HEK293 (cell line): Measurements from ENCODE around the gene TBC1D17.

Experiments used
- CTCF ChIA-PET: fragments of 350-600 bp; formaldehyde crosslinking; extraction: SDS; loops from one replicate; lab custom pipeline; 2021; ENCODE audit warnings: antibody characterized with exemption; lab: Yijun Ruan, JAX
- POLR2A ChIA-PET: fragments of 300-600 bp; formaldehyde crosslinking; extraction: SDS; loops from one replicate; lab custom pipeline; 2020; ENCODE audit warnings: antibody characterized with exemption, inconsistent platforms; lab: Yijun Ruan, JAX
- H3K27ac ChIP-seq: fragments of 200-500 bp; sonication (Bioruptor generic); 2 replicates; pipeline ENCODE4 v1.5.1; 2014; ENCODE audit warnings: low read depth, low read length, control low read depth, inconsistent platforms; ENCODE audit errors: extremely low read depth
- H3K36me3 ChIP-seq, 2 experiments: fragments of 200-500 bp in 1 of 2; sonication (Bioruptor generic) in 1 of 2; 1 replicate in 1 of 2; 2 replicates in 1 of 2; pipeline ENCODE4 v1.5.1; 2014 to 2017; ENCODE audit warnings: inconsistent platforms in 2 of 2, low read length in 2 of 2; ENCODE audit not compliant: control insufficient read depth in 2 of 2, insufficient read depth in 1 of 2
- H3K4me1 ChIP-seq: fragments of 200-500 bp; sonication (Bioruptor generic); 2 replicates; pipeline ENCODE4 v1.5.1; 2014; ENCODE audit warnings: mild to moderate bottlenecking, low read length, inconsistent platforms; ENCODE audit not compliant: control insufficient read depth, insufficient read depth
- H3K4me3 ChIP-seq: 2 replicates; pipeline ENCODE4 v1.5.1; 2011; ENCODE audit warnings: low read depth, mild to moderate bottlenecking, control low read depth, low read length, moderate library complexity
- H3K9me3 ChIP-seq: fragments of 200-500 bp; sonication (Bioruptor generic); 2 replicates; pipeline ENCODE4 v1.5.1; 2014; ENCODE audit warnings: low read depth, low read length, inconsistent platforms; ENCODE audit not compliant: control insufficient read depth, insufficient read depth
- BCL11A ChIP-seq: fragments of 450-650 bp; formaldehyde crosslinking; IDR thresholded peaks from 2 replicates; pipeline ENCODE4 v1.5.1; 2016; ENCODE audit warnings: low read depth, missing biosample characterization, missing genetic modification characterization
- GLI4 ChIP-seq: fragments of 450-650 bp; formaldehyde crosslinking; IDR thresholded peaks from 2 replicates; pipeline ENCODE4 v1.5.1; 2016; ENCODE audit warnings: missing biosample characterization, missing genetic modification characterization
- KLF7 ChIP-seq: fragments of 450-650 bp; formaldehyde crosslinking; IDR thresholded peaks from 2 replicates; pipeline ENCODE4 v1.5.1; 2016; ENCODE audit warnings: missing biosample characterization, missing genetic modification characterization, borderline replicate concordance
- MYNN ChIP-seq: fragments of 450-650 bp; formaldehyde crosslinking; IDR thresholded peaks from 2 replicates; pipeline ENCODE4 v1.5.1; 2016; ENCODE audit warnings: missing biosample characterization, missing genetic modification characterization, borderline replicate concordance
- ZBTB10 ChIP-seq: fragments of 450-650 bp; formaldehyde crosslinking; IDR thresholded peaks from 2 replicates; pipeline ENCODE4 v1.5.1; 2016; ENCODE audit warnings: missing biosample characterization, missing genetic modification characterization
- ZBTB20 ChIP-seq: fragments of 450-650 bp; formaldehyde crosslinking; IDR thresholded peaks from 2 replicates; pipeline ENCODE4 v1.5.1; 2016; ENCODE audit warnings: missing biosample characterization, missing genetic modification characterization
- ZBTB6 ChIP-seq: fragments of 450-650 bp; formaldehyde crosslinking; IDR thresholded peaks from 2 replicates; pipeline ENCODE4 v1.5.1; 2017; ENCODE audit warnings: missing biosample characterization, missing genetic modification characterization
- ZEB2 ChIP-seq: fragments of 450-650 bp; formaldehyde crosslinking; IDR thresholded peaks from 2 replicates; pipeline ENCODE4 v1.5.1; 2016; ENCODE audit warnings: missing biosample characterization, missing genetic modification characterization
- ZNF2 ChIP-seq: fragments of 450-650 bp; formaldehyde crosslinking; IDR thresholded peaks from 2 replicates; pipeline ENCODE4 v1.5.1; 2016; ENCODE audit warnings: missing biosample characterization, missing genetic modification characterization
- ZNF202 ChIP-seq: fragments of 450-650 bp; formaldehyde crosslinking; IDR thresholded peaks from 2 replicates; pipeline ENCODE4 v1.5.1; 2016; ENCODE audit warnings: missing biosample characterization, missing genetic modification characterization, borderline replicate concordance
- ZNF223 ChIP-seq: fragments of 450-650 bp; formaldehyde crosslinking; IDR thresholded peaks from 2 replicates; pipeline ENCODE4 v1.5.1; 2016; ENCODE audit warnings: missing biosample characterization, missing genetic modification characterization
- ZNF23 ChIP-seq: fragments of 450-650 bp; formaldehyde crosslinking; IDR thresholded peaks from 2 replicates; pipeline ENCODE4 v1.5.1; 2016; ENCODE audit warnings: missing biosample characterization, missing genetic modification characterization, borderline replicate concordance
- ZNF280C ChIP-seq: fragments of 450-650 bp; formaldehyde crosslinking; IDR thresholded peaks from 2 replicates; pipeline ENCODE4 v1.5.1; 2016; ENCODE audit warnings: missing biosample characterization, missing genetic modification characterization
- ZNF394 ChIP-seq: fragments of 450-650 bp; formaldehyde crosslinking; IDR thresholded peaks from 2 replicates; pipeline ENCODE4 v1.5.1; 2016; ENCODE audit warnings: missing biosample characterization, missing genetic modification characterization, mild to moderate bottlenecking, moderate library complexity, borderline replicate concordance
- ZNF433 ChIP-seq: fragments of 450-650 bp; formaldehyde crosslinking; IDR thresholded peaks from 2 replicates; pipeline ENCODE4 v1.5.1; 2016; ENCODE audit warnings: missing biosample characterization, missing genetic modification characterization, low read depth
- ZNF514 ChIP-seq: fragments of 450-650 bp; formaldehyde crosslinking; IDR thresholded peaks from 2 replicates; pipeline ENCODE4 v1.5.1; 2016; ENCODE audit warnings: missing biosample characterization, missing genetic modification characterization
- ZNF549 ChIP-seq: fragments of 450-650 bp; IDR thresholded peaks from 2 replicates; pipeline ENCODE4 v1.5.1; 2018; ENCODE audit warnings: missing biosample characterization, missing genetic modification characterization, mild to moderate bottlenecking, inconsistent platforms, moderate library complexity
- ZNF571 ChIP-seq: fragments of 450-650 bp; formaldehyde crosslinking; IDR thresholded peaks from 2 replicates; pipeline ENCODE4 v1.5.0; 2017; ENCODE audit warnings: missing biosample characterization, missing genetic modification characterization
- ZNF624 ChIP-seq: fragments of 450-650 bp; formaldehyde crosslinking; IDR thresholded peaks from 2 replicates; pipeline ENCODE4 v1.5.1; 2017; ENCODE audit warnings: missing biosample characterization, missing genetic modification characterization
- ZNF664 ChIP-seq: fragments of 450-650 bp; formaldehyde crosslinking; IDR thresholded peaks from 2 replicates; pipeline ENCODE4 v1.5.1; 2016; ENCODE audit warnings: missing biosample characterization, missing genetic modification characterization
- ZNF704 ChIP-seq: fragments of 450-650 bp; formaldehyde crosslinking; IDR thresholded peaks from 2 replicates; pipeline ENCODE4 v1.5.1; 2016; ENCODE audit warnings: missing biosample characterization, missing genetic modification characterization

The TBC1D17 gene

GRCh38 chr19:49908480-49909420, 31.2 kb downstream of the TBC1D17 start:
- Histone ChIP-seq H3K27ac (0 out of 2 replicates have a peak overlapping the region, but pooled peaks have one; percentile 3), H3K36me3 (peaks cover 41 to 63% of the 10 kb centered on the region in 2 experiments), H3K4me1 (no peaks in the 10 kb centered on the region)
- CTCF ChIA-PET, result interaction anchor here (0.6 kb wide), 1 partner anchor 841 kb away, joined by 3 read pairs; no protein-coding TSS in a partner anchor
- 0 out of 2 replicates have a peak, but pooled peaks have one; percentile 16 for TF ChIP-seq ZNF394 (tag by site-specific recombination)
- no peak for TF ChIP-seq KLF7
- TF ChIP-seq, all 188 proteins: peak for 1
- H3K9me3 ChIP-seq, result no peaks in the 10 kb centered on the region
- no peak overlapping the region for H3K4me3 ChIP-seq
- POLR2A ChIA-PET, result interaction anchor here (1.2 to 2.6 kb wide), 3 partner anchors 11 to 20 kb away, joined by 3 to 14 read pairs (median 3); partner anchors contain the start of genes ATF5 and NUP62

- ChIA-PET POLR2A (interaction anchor here (0.6 to 2.6 kb wide), 2 partner anchors 19 kb away, joined by 4 to 14 read pairs; partner anchors contain the start of genes ATF5 and NUP62), CTCF (interaction anchor here (0.6 to 1.4 kb wide), 2 partner anchors 20 to 28 kb away, joined by 3 to 4 read pairs; no protein-coding TSS in a partner anchor)
- Histone ChIP-seq H3K36me3 (peaks cover 49 to 75% of the 10 kb centered on the region in 2 experiments), H3K4me1 (no peaks in the 10 kb centered on the region), H3K4me3 (no peak overlapping the region), H3K9me3 (no peaks in the 10 kb centered on the region), H3K27ac (no peak overlapping the region)
- TF ChIP-seq ZBTB6 (no peak), ZNF624 (tag by site-specific recombination) (no peak), ZNF23 (no peak), ZEB2 (no peak), ZNF571 (tag by site-specific recombination) (no peak), ZNF514 (tag by site-specific recombination) (no peak), ZBTB10 (no peak)
These were observed 32.7 kb downstream of the TBC1D17 start for GRCh38 chr19:49910179-49910578.

- Histone ChIP-seq H3K36me3 (peaks cover 54 to 84% of the 10 kb centered on the region in 2 experiments), H3K4me3 (no peak overlapping the region), H3K27ac (peak overlapping the region; percentile 34; the same call in 1 of the 2 replicates), H3K9me3 (no peaks in the 10 kb centered on the region), H3K4me1 (no peaks in the 10 kb centered on the region)
- CTCF ChIA-PET, result interaction anchor here (0.6 to 1.4 kb wide), 5 partner anchors 9 to 29 kb away, joined by 3 to 6 read pairs (median 4); partner anchors contain the start of gene NUP62
- POLR2A ChIA-PET, result interaction anchor here (0.9 to 1.8 kb wide), 6 partner anchors 10 to 42 kb away, joined by 4 to 10 read pairs (median 5); partner anchors contain the start of genes AKT1S1, ATF5 and NUP62
- TF ChIP-seq ZNF2 (no peak), MYNN (no peak), ZNF223 (tag by site-specific recombination) (no peak), ZNF571 (tag by site-specific recombination) (no peak), BCL11A (tag by site-specific recombination) (no peak), ZNF202 (tag by site-specific recombination) (no peak), ZNF549 (tag by site-specific recombination) (no peak), GLI4 (tag by site-specific recombination) (no peak), ZNF280C (tag by site-specific recombination) (no peak), ZNF704 (tag by site-specific recombination) (no peak), ZBTB20 (no peak), ZNF664 (tag by site-specific recombination) (no peak), ZNF433 (tag by site-specific recombination) (no peak), KLF7 (no peak)
These were observed 34.1 kb downstream of the TBC1D17 start for GRCh38 chr19:49911381-49912145.
